G401 (cell line): ENCODE measurements around the gene RPL41. TPM values are rescaled to one million over a fixed set of nuclear protein-coding genes. Genes with fewer than 3 reads are reported as not detected.
"Not testable (repeated sequence)": the region's sequence is repeated elsewhere in the genome, so short reads cannot be mapped to it uniquely, and the experiment has no call there.

ENCODE experiments used
- DNase-seq: peaks from one replicate; pipeline ENCODE4 v3.0.0-alpha.2; 2015; ENCODE audit warnings: low spot score
- in situ Hi-C: cut with HindIII; loops from 2 replicates; pipeline ENCODE4 v1.10.0; 2016; ENCODE audit warnings: low sequenced_read_pairs, mixed read lengths
- total RNA-seq: library from RNA; depleted of rRNA; stranded (reverse); fragments of >200 nt; shearing (Covaris generic); gene quantifications from 2 replicates; pipeline ENCODE4 v1.2.3, GENCODE V29; 2014

The RPL41 gene
- total RNA-seq, 1 experiment from 2014 or later, result 3,225 TPM

DNA sequence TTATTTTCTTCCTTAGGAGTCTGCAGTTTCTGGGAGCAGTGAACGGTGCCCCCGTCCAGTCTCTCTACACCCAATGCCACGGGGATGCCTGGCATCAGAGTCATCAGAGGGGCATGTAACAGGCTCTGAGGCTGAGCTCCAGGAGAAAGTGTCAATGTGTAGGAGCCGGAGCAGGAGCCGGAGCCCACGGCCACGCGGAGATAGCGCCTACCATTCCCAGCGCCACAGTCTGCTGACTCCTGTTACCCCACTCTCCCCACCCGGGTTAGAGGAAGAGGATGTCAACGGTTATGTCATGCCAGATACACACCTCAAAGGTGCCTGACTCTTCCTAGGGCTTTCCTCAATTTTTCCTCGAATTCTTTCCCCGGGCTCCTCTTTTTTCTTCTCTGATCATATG lies 15.4 kb upstream of the RPL41 start:
- DNase-seq, result no peak
- in situ Hi-C loops, result no loop called here

DNA sequence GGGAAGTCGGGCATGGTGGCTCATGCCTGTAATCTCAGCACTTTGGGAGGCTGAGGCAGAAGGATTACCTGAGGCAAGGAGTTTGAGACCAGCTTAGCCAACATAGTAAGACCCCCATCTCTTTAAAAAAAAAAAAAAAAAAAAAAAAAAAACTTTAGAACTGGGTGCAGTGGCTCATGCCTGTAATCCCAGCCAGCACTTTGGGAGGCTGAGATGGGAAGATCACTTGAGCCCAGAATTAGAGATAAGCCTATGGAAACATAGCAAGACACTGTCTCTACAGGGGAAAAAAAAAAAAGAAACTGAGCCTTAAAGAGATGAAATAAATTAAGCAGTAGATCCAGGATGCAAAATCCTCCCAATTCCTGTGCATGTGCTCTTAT lies 13.8 kb upstream of the RPL41 start:
- in situ Hi-C loops, result no loop called here
- no peak for DNase-seq

GRCh38 chr12:56103066-56103711 lies 13.2 kb upstream of the RPL41 start:
- no peak for DNase-seq
- in situ Hi-C loops, result no loop called here

DNA sequence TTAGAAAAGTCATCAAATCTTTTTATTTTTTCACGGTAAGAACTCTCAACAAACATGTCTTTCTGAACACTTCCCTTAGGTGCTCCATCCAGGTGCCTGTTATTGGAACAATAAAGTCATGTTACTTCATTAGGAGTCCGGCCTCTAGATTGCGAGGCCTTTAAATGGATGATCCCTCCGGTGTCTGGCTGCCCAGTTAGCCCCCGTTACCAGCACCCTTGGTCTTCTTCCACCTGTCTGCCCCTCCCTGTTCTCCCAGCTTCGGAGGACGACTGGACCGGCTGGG lies 12.7 kb upstream of the RPL41 start:
- in situ Hi-C loops, result no loop called here
- no peak for DNase-seq

DNA sequence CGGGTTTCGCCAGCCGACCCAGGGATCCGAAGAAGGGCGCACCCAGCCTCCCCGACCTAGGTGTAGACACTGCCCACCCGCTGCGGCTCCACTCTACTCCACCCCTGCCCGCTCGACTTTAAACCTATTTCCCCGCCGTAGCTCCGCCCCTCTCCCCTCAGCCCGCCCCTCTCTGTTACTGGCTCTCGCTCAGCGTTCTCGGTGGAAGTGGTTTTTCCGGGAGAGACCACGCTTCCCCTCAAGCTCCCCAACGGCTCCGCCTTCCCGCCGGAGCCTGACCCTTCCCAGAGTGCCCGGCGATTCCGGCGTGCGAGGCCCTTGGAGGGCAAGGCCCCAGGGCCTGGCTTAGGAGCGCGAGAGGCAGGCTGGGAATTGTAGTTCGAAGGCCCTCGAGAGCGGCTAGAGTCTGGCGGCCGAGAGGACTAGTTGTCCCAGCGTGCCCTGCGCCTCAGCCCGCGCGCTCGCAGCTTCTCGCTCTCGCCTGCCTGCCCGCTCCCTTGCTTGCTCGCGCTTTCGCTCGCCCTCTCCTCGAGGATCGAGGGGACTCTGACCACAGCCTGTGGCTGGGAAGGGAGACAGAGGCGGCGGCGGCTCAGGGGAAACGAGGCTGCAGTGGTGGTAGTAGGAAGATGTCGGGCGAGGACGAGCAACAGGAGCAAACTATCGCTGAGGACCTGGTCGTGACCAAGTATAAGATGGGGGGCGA lies 12.2 kb upstream of the RPL41 start, which contains the start of gene PA2G4:
Gene PA2G4 (plus strand): TSS at position 451 of the 706 bp plus-strand sequence. CDS start 179 bp downstream, at position 630.
- in situ Hi-C loops, result no loop called here
- peak; percentile 98 for DNase-seq

GRCh38 chr12:56104815-56105608 lies 11.4 kb upstream of the RPL41 start:
- in situ Hi-C loops, result no loop called here
- DNase-seq, result no peak

DNA sequence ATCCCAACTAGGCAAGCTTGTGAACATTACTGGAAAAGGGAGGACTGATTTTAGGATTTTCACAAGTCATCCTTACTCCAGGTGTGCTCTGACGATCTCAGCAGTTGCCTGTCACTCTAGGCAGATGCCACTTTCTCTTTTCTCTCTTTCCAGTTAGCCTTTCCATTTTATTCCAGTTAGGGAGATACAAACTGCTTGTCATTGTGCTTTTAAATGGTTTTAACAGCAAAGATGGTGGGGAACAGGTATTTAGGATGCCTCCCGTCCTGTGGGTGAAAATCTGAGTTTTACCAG lies 10.9 kb upstream of the RPL41 start:
- in situ Hi-C loops, result no loop called here

GRCh38 chr12:56107242-56107641 lies 9.2 kb upstream of the RPL41 start:
- in situ Hi-C loops, result no loop called here
- no peak for DNase-seq

More for the DNA sequence above, 10.9 kb upstream of the RPL41 start:
- DNase-seq, result no peak

DNA sequence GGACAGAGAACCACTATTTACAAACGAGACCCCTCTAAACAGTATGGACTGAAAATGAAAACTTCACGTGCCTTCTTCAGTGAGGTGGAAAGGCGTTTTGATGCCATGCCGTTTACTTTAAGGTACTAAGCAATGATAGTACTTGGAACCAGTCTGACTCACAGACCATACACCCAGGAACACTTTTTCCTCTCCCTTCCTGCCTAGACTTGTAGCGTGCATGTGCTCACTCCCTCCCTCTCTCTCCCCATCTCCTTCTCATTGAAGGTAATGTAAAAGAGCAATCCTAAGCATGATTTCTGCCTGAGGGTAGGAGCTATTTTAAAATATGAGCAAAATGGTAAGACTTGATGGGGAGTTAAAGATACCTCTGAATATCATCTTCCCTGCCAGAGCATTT lies 5.9 kb upstream of the RPL41 start:
- in situ Hi-C loops, result no loop called here
- no peak for DNase-seq

- DNase-seq, result no peak
- in situ Hi-C loops, result no loop called here
These were observed 2.3 kb upstream of the RPL41 start for GRCh38 chr12:56114084-56114483.

DNA sequence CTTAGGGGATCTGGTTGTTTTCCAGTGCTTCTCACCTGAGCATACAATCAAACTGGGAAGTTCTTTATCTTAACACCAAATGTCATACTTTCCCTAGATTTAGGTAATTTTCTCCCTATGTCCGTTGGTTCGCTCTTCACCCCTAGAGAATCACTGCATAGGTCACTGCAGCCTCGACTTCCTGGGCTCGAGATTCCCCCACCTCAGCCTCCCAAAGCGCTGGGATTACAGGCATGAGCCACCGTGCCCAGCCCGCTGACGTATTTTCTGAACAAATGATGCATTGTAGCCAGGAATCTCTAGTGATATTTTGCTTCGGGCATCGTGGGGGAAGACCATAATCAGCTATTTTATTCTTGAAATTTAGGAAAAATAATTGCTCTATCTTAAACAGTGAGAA lies 1.1 kb upstream of the RPL41 start:
- in situ Hi-C loops, result loop anchor here (5.0 kb wide), 1 partner anchor 77 kb away; no protein-coding TSS in a partner anchor
- DNase-seq, result peak; percentile 11

DNA sequence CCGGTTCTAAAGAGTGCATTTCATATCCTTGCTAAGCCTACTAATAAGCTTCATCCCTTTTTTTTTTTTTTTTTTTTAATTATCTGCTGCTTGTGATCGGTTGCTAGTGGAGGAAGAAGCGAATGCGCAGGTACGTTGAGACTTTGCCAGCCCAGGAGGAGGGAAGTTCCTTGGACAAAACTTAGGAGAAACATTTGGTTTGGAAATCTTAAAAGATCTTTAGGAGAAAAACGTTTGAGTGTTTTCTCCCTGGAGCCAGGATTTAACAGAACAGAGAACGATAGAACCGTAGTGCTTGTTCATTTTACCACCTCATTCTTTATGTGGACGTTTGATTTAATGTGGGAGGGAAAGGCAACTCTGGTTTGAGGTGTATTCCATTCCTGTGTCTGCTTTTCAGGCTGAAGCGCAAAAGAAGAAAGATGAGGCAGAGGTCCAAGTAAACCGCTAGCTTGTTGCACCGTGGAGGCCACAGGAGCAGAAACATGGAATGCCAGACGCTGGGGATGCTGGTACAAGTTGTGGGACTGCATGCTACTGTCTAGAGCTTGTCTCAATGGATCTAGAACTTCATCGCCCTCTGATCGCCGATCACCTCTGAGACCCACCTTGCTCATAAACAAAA lies 761 bp downstream of the RPL41 start:
- DNase-seq, result not testable (repeated sequence)
- in situ Hi-C loops, result loop anchor here (5.0 kb wide), 1 partner anchor 75 kb away; no protein-coding TSS in a partner anchor

GRCh38 chr12:56117778-56118687 lies 1.6 kb downstream of the RPL41 start, which contains the start of gene ZC3H10:
Gene ZC3H10 (plus strand): TSS chr12:56118266. CDS start chr12:56120563, 2,297 bp downstream.
- DNase-seq, result peak; percentile 98
- in situ Hi-C loops, result loop anchor here (5.0 kb wide), 1 partner anchor 74 kb away; no protein-coding TSS in a partner anchor

GRCh38 chr12:56118688-56119357 lies 2.4 kb downstream of the RPL41 start:
- in situ Hi-C loops, result loop anchor here (5.0 kb wide), 1 partner anchor 73 kb away; no protein-coding TSS in a partner anchor
- no peak for DNase-seq

- in situ Hi-C loops, result loop anchor here (5.0 kb wide), 1 partner anchor 73 kb away; no protein-coding TSS in a partner anchor
- DNase-seq, result peak; percentile 83
These were observed 2.9 kb downstream of the RPL41 start for GRCh38 chr12:56119361-56119796.

GRCh38 chr12:56120158-56120846 lies 3.9 kb downstream of the RPL41 start:
- in situ Hi-C loops, result no loop called here
- no peak for DNase-seq

GRCh38 chr12:56121204-56121870 lies 4.9 kb downstream of the RPL41 start:
- in situ Hi-C loops, result no loop called here

More at GRCh38 chr12:56121204-56121870, 4.9 kb downstream of the RPL41 start:
- no peak for DNase-seq
